ENCODE measurements around the gene CDC42BPG.

- no peak for TF ChIP-seq REST (IDR thresholded peaks at IDR 0.05; ENCODE audit: insufficient read depth in 1 of 2, low read depth in 2 of 2, low read length in 1 of 2)
- no peak for TF ChIP-seq CTCF (IDR thresholded peaks at IDR 0.05)
- no peak for TF ChIP-seq POLR2AphosphoS5 (IDR thresholded peaks at IDR 0.05; ENCODE audit: low read depth, low read length)
- TF ChIP-seq SIN3A (IDR thresholded peaks at IDR 0.05; ENCODE audit: borderline replicate concordance, insufficient read depth, low read depth, low read length): no peak
Observed at GRCh38 chr11:64799256-64799622, 45.2 kb downstream of the CDC42BPG start.
